ENCODE measurements around the gene PHC2. TPM values are rescaled to one million over a fixed set of nuclear protein-coding genes. Genes with fewer than 3 reads are reported as not detected.
A peak's percentile ranks its signal among the peaks of the same experiment; 100 is the strongest.

Gene PHC2
- total RNA-seq, 1 donor from 2014 or later: 155 TPM

DNA sequence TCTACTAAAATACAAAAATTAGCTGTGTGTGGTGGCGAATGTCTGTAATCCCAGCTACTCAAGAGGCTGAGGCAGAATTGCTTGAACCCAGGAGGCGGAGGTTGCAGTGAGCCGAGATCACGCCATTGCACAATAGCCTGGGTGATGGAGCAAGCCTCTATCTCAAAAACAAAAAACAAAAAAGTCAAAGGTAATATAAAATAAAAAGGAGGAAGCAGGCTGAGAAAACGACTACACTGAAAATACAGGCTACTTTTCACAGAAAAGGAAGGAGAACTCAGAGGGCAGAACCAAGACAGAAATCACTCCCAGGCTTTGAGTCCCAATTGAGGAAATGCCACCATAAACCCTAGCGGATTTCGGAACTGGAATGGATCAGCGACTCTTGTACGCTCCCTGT lies 104.1 kb downstream of the PHC2 start:
- no peaks in the 10 kb centered on the region for H3K27me3 Mint-ChIP-seq (ENCODE audit: low read depth)
- TF ChIP-seq, protein P1, sequence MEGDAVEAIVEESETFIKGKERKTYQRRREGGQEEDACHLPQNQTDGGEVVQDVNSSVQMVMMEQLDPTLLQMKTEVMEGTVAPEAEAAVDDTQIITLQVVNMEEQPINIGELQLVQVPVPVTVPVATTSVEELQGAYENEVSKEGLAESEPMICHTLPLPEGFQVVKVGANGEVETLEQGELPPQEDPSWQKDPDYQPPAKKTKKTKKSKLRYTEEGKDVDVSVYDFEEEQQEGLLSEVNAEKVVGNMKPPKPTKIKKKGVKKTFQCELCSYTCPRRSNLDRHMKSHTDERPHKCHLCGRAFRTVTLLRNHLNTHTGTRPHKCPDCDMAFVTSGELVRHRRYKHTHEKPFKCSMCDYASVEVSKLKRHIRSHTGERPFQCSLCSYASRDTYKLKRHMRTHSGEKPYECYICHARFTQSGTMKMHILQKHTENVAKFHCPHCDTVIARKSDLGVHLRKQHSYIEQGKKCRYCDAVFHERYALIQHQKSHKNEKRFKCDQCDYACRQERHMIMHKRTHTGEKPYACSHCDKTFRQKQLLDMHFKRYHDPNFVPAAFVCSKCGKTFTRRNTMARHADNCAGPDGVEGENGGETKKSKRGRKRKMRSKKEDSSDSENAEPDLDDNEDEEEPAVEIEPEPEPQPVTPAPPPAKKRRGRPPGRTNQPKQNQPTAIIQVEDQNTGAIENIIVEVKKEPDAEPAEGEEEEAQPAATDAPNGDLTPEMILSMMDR (conservative IDR thresholded peaks at IDR 0.05): no peak

DNA sequence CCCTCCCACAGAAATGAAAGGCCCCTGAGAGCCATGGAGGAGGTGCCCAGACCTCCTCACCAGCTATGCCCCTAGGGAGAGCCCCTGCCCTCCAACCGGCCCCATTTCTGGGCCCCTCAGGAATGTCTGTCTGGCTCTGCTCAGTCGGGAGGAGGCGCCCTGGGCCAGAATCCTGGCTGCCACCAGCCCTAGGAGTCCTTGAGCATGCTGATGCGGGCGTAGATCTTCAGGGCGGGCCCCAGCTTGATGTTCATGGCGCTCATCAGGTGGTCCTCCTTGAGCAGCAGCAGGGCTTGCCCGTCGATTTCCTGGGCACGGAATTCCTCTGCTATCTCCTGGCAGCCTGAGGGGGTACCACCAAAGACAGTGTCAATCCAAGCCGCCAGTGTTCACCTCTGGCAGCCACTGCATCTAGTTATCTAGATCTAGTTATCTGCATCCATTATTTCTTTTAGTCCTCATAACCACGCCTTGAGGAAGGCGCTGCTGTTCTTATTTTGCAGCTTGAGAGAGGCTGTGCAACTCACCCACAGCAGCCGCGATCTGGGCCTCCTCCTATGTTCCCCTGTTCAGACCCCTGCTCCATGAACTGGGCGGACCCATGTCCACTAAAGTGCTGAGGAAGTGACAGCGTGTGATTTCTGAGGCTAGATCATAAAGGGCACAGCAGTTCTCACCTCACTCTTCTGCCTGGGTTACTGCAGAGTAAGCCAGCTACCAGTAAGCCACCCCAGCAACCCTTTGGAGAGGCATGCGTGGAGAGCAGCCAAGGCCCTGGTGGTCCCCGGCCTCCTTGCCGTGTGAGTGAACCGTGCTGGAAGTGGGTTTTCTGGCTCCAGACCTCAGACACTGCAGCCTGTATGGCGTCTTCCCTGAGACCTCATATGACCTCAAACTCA lies 106.0 kb downstream of the PHC2 start:
- DNase-seq (ENCODE audit: low read depth, low spot score): no peak
- Mint-ChIP-seq H3K9me3 (no peaks in the 10 kb centered on the region), H3K4me1 (no peaks in the 10 kb centered on the region), H3K27me3 (ENCODE audit: low read depth) (no peaks in the 10 kb centered on the region), H3K4me3 (no peak overlapping the region), H3K27ac (ENCODE audit: unreplicated experiment) (peak overlapping the region; percentile 93), H3K36me3 (ENCODE audit: low read depth) (peaks cover 19% of the 10 kb centered on the region)
- TF ChIP-seq, protein P1 (conservative IDR thresholded peaks at IDR 0.05): no peak

More for the DNA sequence above, 104.1 kb downstream of the PHC2 start:
- H3K27ac Mint-ChIP-seq (ENCODE audit: unreplicated experiment): no peak overlapping the region
- no peak overlapping the region for H3K4me3 Mint-ChIP-seq
- no peaks in the 10 kb centered on the region for H3K9me3 Mint-ChIP-seq
- DNase-seq (ENCODE audit: low read depth, low spot score): no peak
- H3K4me1 Mint-ChIP-seq: no peaks in the 10 kb centered on the region
- peaks cover 21% of the 10 kb centered on the region for H3K36me3 Mint-ChIP-seq (ENCODE audit: low read depth)

DNA sequence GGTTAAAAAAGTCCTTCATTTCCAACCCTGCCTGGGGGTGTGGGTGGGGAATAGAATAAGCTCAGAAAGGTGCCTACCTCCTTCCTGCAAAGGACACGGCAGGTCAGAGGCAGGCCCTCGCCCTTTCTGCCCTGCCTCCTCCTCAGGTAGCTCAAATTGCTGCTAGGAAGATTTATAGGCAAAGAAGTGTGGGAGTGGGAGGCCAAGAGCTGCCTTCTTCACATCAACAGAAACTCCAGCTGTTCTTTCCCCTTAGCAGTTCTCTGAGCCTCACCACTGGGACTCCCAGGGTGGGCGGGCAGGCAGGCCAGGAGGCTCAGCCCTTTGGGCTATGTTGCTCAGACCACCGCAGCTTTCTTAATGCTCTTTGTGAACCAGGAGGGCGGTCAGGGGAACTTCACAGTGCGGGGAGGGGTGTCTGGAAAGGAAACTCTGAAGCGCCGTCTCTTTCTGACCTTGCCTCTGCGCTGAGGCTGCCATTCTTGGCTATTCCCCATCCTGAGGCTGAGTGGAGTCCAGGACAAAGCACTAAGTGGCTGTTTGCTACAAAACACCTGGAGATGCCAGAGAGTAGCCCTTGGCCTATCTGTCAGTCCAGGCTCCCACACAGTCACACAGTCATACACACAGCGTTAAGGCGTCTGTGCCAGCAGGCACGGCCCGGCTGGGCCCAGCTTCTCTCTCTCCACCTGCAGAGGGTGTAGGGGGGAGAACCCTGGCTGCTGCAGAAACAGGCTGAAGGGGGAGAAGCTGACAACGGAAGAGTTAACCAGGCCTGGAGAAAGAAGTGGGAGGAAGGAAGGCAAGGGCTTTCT lies 107.0 kb downstream of the PHC2 start:
- H3K27ac Mint-ChIP-seq (ENCODE audit: unreplicated experiment): no peak overlapping the region
- TF ChIP-seq, protein P1 (conservative IDR thresholded peaks at IDR 0.05): no peak
- H3K36me3 Mint-ChIP-seq (ENCODE audit: low read depth): peaks cover 10% of the 10 kb centered on the region
- DNase-seq (ENCODE audit: low read depth, low spot score): no peak
- peaks cover 3% of the 10 kb centered on the region for H3K27me3 Mint-ChIP-seq (ENCODE audit: low read depth)
- peaks cover 3% of the 10 kb centered on the region for H3K4me1 Mint-ChIP-seq
- no peaks in the 10 kb centered on the region for H3K9me3 Mint-ChIP-seq
- no peak overlapping the region for H3K4me3 Mint-ChIP-seq

DNA sequence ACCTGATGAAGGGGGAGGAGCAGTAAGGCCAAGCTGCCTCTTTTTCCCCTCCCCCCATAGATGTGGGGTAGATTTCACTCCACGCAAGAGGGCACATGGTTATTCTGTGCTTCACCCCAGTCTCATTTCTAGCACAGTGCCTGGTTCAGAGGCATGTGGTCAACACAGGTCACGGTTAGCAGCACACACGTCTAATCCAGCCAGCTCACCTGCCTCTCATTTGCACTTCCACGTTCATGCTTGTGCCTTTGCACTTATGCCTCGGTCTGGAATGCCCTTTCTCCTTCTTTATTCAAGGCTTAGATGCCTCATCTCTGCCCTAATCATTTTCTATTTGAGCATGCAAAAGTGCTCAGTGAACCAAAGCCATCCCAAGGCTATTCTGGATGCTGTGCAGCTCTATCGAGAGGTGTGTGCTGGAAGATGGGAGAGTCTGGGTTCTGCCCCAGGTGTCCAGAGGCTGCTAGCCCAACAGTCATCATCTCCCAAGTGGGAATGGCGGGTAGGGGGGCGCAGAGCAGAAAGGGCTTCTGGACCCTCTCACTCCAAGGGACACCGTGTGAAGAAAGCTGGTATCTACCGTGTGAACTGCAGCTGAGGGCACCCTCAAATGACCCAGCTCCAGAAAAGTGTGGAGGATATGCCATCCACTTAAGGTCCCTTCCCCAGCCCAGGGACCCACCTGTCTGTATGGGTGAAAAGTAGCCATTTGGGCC lies 107.9 kb downstream of the PHC2 start:
- TF ChIP-seq, protein P1 (conservative IDR thresholded peaks at IDR 0.05): no peak
- no peak overlapping the region for H3K4me3 Mint-ChIP-seq
- H3K27ac Mint-ChIP-seq (ENCODE audit: unreplicated experiment): no peak overlapping the region
- peaks cover 6% of the 10 kb centered on the region for H3K36me3 Mint-ChIP-seq (ENCODE audit: low read depth)
- peaks cover 6% of the 10 kb centered on the region for H3K27me3 Mint-ChIP-seq (ENCODE audit: low read depth)
- no peak for DNase-seq (ENCODE audit: low read depth, low spot score)
- H3K9me3 Mint-ChIP-seq: no peaks in the 10 kb centered on the region
- peaks cover 12% of the 10 kb centered on the region for H3K4me1 Mint-ChIP-seq

- Mint-ChIP-seq H3K9me3 (no peaks in the 10 kb centered on the region), H3K4me1 (peaks cover 16% of the 10 kb centered on the region), H3K36me3 (ENCODE audit: low read depth) (peaks cover 6% of the 10 kb centered on the region), H3K4me3 (no peak overlapping the region), H3K27ac (ENCODE audit: unreplicated experiment) (no peak overlapping the region), H3K27me3 (ENCODE audit: low read depth) (peaks cover 6% of the 10 kb centered on the region)
- DNase-seq (ENCODE audit: low read depth, low spot score): no peak
- TF ChIP-seq, protein P1 (conservative IDR thresholded peaks at IDR 0.05): no peak
Observed at GRCh38 chr1:33322109-33322508, 108.8 kb downstream of the PHC2 start.

All from neural crest cell (in vitro differentiated cells).